B cell (primary cell): Measurements from ENCODE around the gene GRIK3. TPM values are rescaled to one million over a fixed set of nuclear protein-coding genes. Genes with fewer than 3 reads are reported as not detected.

Experiments used
- ATAC-seq: fragments of 200-7000 bp; cut with Tn5 transposase; one replicate; pipeline ENCODE4 v1.10.0; 2021; ENCODE audit warnings: low read depth, mild to moderate bottlenecking, moderate number of reproducible peaks, moderate library complexity
- CTCF ChIA-PET: fragments of 350-600 bp; sonication (Branson Sonifier 250); formaldehyde crosslinking; loops from one replicate; lab custom pipeline; 2021; ENCODE audit warnings: antibody characterized with exemption, inconsistent platforms; lab: Charles Lee
- POLR2A ChIA-PET: fragments of 350-600 bp; sonication (Branson Sonifier 250); formaldehyde crosslinking; loops from one replicate; lab custom pipeline; 2021; ENCODE audit warnings: antibody characterized with exemption; lab: Charles Lee
- DNase-seq: peaks from one replicate; pipeline ENCODE4 v3.0.0; 2013
- H2AFZ ChIP-seq: 2 replicates; pipeline ENCODE4 v1.6.1; 2012; ENCODE audit warnings: mild to moderate bottlenecking, low read depth, low read length; ENCODE audit not compliant: insufficient read depth, poor library complexity, severe bottlenecking
- H3K27ac ChIP-seq, 2 donors: 1 replicate in 1 of 2; 2 replicates in 1 of 2; pipeline ENCODE4 v1.5.1; 2012 to 2013; ENCODE audit warnings: low read length in 2 of 2, mild to moderate bottlenecking in 2 of 2, moderate library complexity in 1 of 2
- H3K27me3 ChIP-seq, 4 experiments: fragments of 200-600 bp in 1 of 4; sonication (generic) in 1 of 4; replicated peaks in 1 of 4; 1 replicate in 2 of 4; 2 replicates in 2 of 4; pipeline versions ENCODE4 v1.6.1 to v1.7.0; 2013 to 2016; ENCODE audit warnings: low read length in 3 of 4, mild to moderate bottlenecking in 2 of 4, mixed read lengths in 1 of 4, moderate library complexity in 1 of 4; ENCODE audit not compliant: insufficient read depth in 4 of 4, control insufficient read depth in 3 of 4; ENCODE audit errors: control extremely low read depth in 1 of 4
- H3K36me3 ChIP-seq, 2 experiments: replicated peaks in 1 of 2; 1 replicate in 1 of 2; 2 replicates in 1 of 2; pipeline versions ENCODE4 v1.6.1 to v1.7.1; 2013; ENCODE audit warnings: low read length in 1 of 2; ENCODE audit not compliant: insufficient read depth in 2 of 2, control insufficient read depth in 1 of 2; ENCODE audit errors: control extremely low read depth in 1 of 2, extremely low read depth in 1 of 2
- H3K4me1 ChIP-seq, 2 donors: fragments of 200-600 bp in 1 of 2; sonication (generic) in 1 of 2; 1 replicate in 1 of 2; 2 replicates in 1 of 2; pipeline versions ENCODE4 v1.5.1 to v1.6.1; 2013 to 2017; ENCODE audit warnings: low read length in 2 of 2; ENCODE audit not compliant: control insufficient read depth in 2 of 2, insufficient read depth in 2 of 2
- H3K4me2 ChIP-seq: replicated peaks from 2 replicates; pipeline ENCODE3; 2012; ENCODE audit warnings: mild to moderate bottlenecking, low read depth, low read length; ENCODE audit not compliant: poor library complexity, severe bottlenecking
- H3K4me3 ChIP-seq, 5 experiments: fragments of 200-600 bp in 1 of 5; sonication (generic) in 1 of 5; 1 replicate in 3 of 5; 2 replicates in 2 of 5; pipeline versions ENCODE4 v1.5.1 to v1.7.0; 2011 to 2016; ENCODE audit warnings: low read length in 4 of 5, mild to moderate bottlenecking in 4 of 5, low read depth in 2 of 5, control low read depth in 1 of 5, moderate library complexity in 1 of 5; ENCODE audit not compliant: insufficient read depth in 1 of 5; ENCODE audit errors: control extremely low read depth in 1 of 5, extremely low read depth in 1 of 5
- H3K79me2 ChIP-seq: fragments of 200-600 bp; sonication (generic); one replicate; pipeline ENCODE4 v1.6.0; 2016; ENCODE audit warnings: low read length; ENCODE audit not compliant: control insufficient read depth, insufficient read depth
- H3K9ac ChIP-seq: fragments of 200-600 bp; sonication (generic); 2 replicates; pipeline ENCODE4 v1.6.1; 2017; ENCODE audit warnings: mild to moderate bottlenecking, low read length, moderate library complexity
- H3K9me3 ChIP-seq, 3 donors: one replicate each; pipeline versions ENCODE4 v1.6.1 to v1.7.1; 2013; ENCODE audit warnings: low read length in 2 of 3; ENCODE audit not compliant: control insufficient read depth in 2 of 3, insufficient read depth in 1 of 3; ENCODE audit errors: control extremely low read depth in 1 of 3
- H4K20me1 ChIP-seq: 2 replicates; pipeline ENCODE4 v1.6.0; 2012; ENCODE audit warnings: mild to moderate bottlenecking, low read length; ENCODE audit not compliant: insufficient read depth, control insufficient read depth, poor library complexity, severe bottlenecking
- H3K27ac Mint-ChIP-seq: one replicate; pipeline ENCODE4 v1.8.0; 2021; ENCODE audit warnings: mixed read lengths
- H3K27me3 Mint-ChIP-seq: one replicate; pipeline ENCODE4 v1.8.0; 2021; ENCODE audit warnings: mixed read lengths
- H3K4me1 Mint-ChIP-seq: one replicate; pipeline ENCODE4 v1.8.0; 2021; ENCODE audit warnings: mixed read lengths
- H3K4me3 Mint-ChIP-seq: one replicate; pipeline ENCODE4 v1.8.0; 2021; ENCODE audit warnings: mixed read lengths
- H3K9me3 Mint-ChIP-seq: one replicate; pipeline ENCODE4 v1.8.0; 2022; ENCODE audit warnings: mixed read lengths; ENCODE audit not compliant: insufficient read depth
- CTCF ChIP-seq: fragments of 200-600 bp; IDR thresholded peaks from one replicate; pipeline ENCODE4 v1.8.0; 2022; ENCODE audit warnings: antibody characterized with exemption, mild to moderate bottlenecking
- EZH2 ChIP-seq: IDR thresholded peaks from 2 replicates; pipeline ENCODE4 v1.6.1; 2012; ENCODE audit warnings: borderline replicate concordance, low read depth, mild to moderate bottlenecking, moderate library complexity, low read length; ENCODE audit not compliant: insufficient read depth, poor library complexity, severe bottlenecking
- WGBS: methylation state at CpG from one replicate; pipeline ENCODE4 v1.1.5; 2013; ENCODE audit warnings: missing lambda C conversion rate; ENCODE audit not compliant: insufficient coverage; 5-methylcytosine and 5-hydroxymethylcytosine counted together
- intact Hi-C: fragments of 100-400 bp; cut with micrococcal nuclease; formaldehyde crosslinking; loops from one replicate; pipeline ENCODE4 v1.10.0; 2022
- polyA plus RNA-seq: library from polyadenylated mRNA; depleted of rRNA; stranded (reverse); fragments of >200 nt; gene quantifications from 2 replicates; pipeline ENCODE4 v1.2.3, GENCODE V29; 2012
- total RNA-seq, 2 donors: library from RNA; stranded (reverse); fragments of 120-200 nt in 1 of 2; gene quantifications; 1 replicate in 1 of 2; 2 replicates in 1 of 2; pipeline versions ENCODE4 v1.2.3 to v1.2.4, GENCODE V29; 2013 to 2022

The GRIK3 gene
- total and polyA plus RNA-seq, 2 donors (not counting 1 experiment from before 2014, with no cell fraction given) = 0.12 to 1.5 TPM

- H3K9me3 ChIP-seq = peaks cover 0 to 2% (median 0%) of the 10 kb centered on the region in 3 donors
- H3K36me3 ChIP-seq = no peaks in the 10 kb centered on the region
- no peak for ATAC-seq
- no peak overlapping the region for H3K9ac ChIP-seq
- Mint-ChIP-seq H3K4me3 (no peak overlapping the region), H3K27me3 (peaks cover 19% of the 10 kb centered on the region), H3K4me1 (no peaks in the 10 kb centered on the region), H3K27ac (no peak overlapping the region), H3K9me3 (no peaks in the 10 kb centered on the region)
- no peaks in the 10 kb centered on the region for H4K20me1 ChIP-seq
- ChIA-PET POLR2A (no interaction called here), CTCF (no interaction called here)
- WGBS = 72% methylated on average over 2 of the region's 2 CpGs
- H2AFZ ChIP-seq = no peak overlapping the region
- DNase-seq = no peak
- no peaks in the 10 kb centered on the region for H3K4me1 ChIP-seq
- no peaks in the 10 kb centered on the region for H3K79me2 ChIP-seq
- H3K27me3 ChIP-seq = peaks cover 0 to 4% (median 0%) of the 10 kb centered on the region in 4 experiments
- no peak overlapping the region for H3K4me2 ChIP-seq
- intact Hi-C loops = no loop called here
- no peak overlapping the region for H3K27ac ChIP-seq
- no peak overlapping the region for H3K4me3 ChIP-seq
- no peak for TF ChIP-seq EZH2
- no peak for TF ChIP-seq CTCF
Observed at GRCh38 chr1:36822648-36823047, 211.7 kb downstream of the GRIK3 start.

- H3K4me2 ChIP-seq = no peak overlapping the region
- H3K27ac ChIP-seq = no peak overlapping the region
- DNase-seq = no peak
- no peaks in the 10 kb centered on the region for H3K9me3 ChIP-seq
- H2AFZ ChIP-seq = no peak overlapping the region
- H3K36me3 ChIP-seq = no peaks in the 10 kb centered on the region
- H3K4me3 ChIP-seq = no peak overlapping the region
- no peaks in the 10 kb centered on the region for H3K9me3 Mint-ChIP-seq
- H3K4me1 Mint-ChIP-seq = no peaks in the 10 kb centered on the region
- H3K9ac ChIP-seq = no peak overlapping the region
- no peak overlapping the region for H3K4me3 Mint-ChIP-seq
- TF ChIP-seq CTCF (no peak), EZH2 (no peak)
- no peaks in the 10 kb centered on the region for H4K20me1 ChIP-seq
- no peaks in the 10 kb centered on the region for H3K79me2 ChIP-seq
- WGBS = 88% methylated on average over 5 of the region's 7 CpGs
- no peak overlapping the region for H3K27ac Mint-ChIP-seq
- CTCF ChIA-PET = no interaction called here
- no peaks in the 10 kb centered on the region for H3K4me1 ChIP-seq
- POLR2A ChIA-PET = no interaction called here
- intact Hi-C loops = no loop called here
- H3K27me3 ChIP-seq = peaks cover 0 to 4% (median 0%) of the 10 kb centered on the region in 4 experiments
- ATAC-seq = no peak
- H3K27me3 Mint-ChIP-seq = peaks cover 22% of the 10 kb centered on the region
Observed at GRCh38 chr1:36821386-36821785, 212.9 kb downstream of the GRIK3 start.
